ENCODE measurements around the gene NEGR1. TPM values are rescaled to one million over a fixed set of nuclear protein-coding genes. Genes with fewer than 3 reads are reported as not detected.

Gene NEGR1
- total RNA-seq, 1 donor from 2014 or later: 7.6 TPM

DNA sequence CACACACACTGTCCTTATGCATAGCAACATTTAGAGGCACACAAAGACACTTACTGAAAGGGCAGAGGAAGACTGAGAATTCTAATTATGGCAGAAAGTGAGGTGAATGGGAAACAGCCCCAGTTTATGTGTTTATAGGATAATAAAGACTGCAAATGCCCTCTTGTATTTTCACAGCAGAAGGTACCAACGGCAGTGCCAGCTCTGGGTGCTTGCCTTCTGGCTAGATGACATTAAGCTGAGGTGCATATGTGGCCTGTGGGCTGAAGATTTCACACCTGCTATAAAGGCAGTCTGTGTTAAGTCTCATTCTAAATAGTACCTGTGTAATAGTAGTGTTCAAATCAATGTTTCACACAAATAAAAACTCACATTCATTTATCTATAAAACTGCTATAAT, 854.3 kb downstream of the NEGR1 start:
- Mint-ChIP-seq H3K27ac (ENCODE audit: unreplicated experiment) (no peak overlapping the region), H3K36me3 (ENCODE audit: unreplicated experiment) (no peaks in the 10 kb centered on the region), H3K9me3 (ENCODE audit: unreplicated experiment) (no peaks in the 10 kb centered on the region), H3K27me3 (ENCODE audit: unreplicated experiment) (no peaks in the 10 kb centered on the region), H3K4me3 (ENCODE audit: unreplicated experiment) (no peak overlapping the region), H3K4me1 (ENCODE audit: unreplicated experiment) (no peaks in the 10 kb centered on the region)
- TF ChIP-seq, protein P1, sequence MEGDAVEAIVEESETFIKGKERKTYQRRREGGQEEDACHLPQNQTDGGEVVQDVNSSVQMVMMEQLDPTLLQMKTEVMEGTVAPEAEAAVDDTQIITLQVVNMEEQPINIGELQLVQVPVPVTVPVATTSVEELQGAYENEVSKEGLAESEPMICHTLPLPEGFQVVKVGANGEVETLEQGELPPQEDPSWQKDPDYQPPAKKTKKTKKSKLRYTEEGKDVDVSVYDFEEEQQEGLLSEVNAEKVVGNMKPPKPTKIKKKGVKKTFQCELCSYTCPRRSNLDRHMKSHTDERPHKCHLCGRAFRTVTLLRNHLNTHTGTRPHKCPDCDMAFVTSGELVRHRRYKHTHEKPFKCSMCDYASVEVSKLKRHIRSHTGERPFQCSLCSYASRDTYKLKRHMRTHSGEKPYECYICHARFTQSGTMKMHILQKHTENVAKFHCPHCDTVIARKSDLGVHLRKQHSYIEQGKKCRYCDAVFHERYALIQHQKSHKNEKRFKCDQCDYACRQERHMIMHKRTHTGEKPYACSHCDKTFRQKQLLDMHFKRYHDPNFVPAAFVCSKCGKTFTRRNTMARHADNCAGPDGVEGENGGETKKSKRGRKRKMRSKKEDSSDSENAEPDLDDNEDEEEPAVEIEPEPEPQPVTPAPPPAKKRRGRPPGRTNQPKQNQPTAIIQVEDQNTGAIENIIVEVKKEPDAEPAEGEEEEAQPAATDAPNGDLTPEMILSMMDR (IDR thresholded peaks at IDR 0.05): no peak
- DNase-seq (ENCODE audit: extremely low spot score, unreplicated experiment): no peak

DNA sequence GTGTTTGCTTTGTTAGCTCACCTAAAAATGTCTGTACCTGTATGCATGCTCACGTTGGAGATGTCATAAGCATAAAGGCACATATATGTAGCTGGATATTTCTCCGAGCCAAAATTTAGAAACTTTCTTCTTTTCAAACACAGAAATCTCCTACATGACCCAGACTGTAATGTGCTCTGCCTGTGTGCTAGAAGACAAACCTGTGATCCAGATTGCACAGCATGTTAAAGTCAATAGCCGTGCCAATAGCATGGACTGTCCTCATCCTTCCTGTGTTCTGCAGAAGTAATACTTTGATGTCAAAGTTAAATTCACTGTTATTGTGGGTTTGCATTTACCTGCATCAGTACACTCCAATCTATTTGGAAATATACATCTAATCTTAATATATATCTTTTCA, 855.3 kb downstream of the NEGR1 start:
- no peak for DNase-seq (ENCODE audit: extremely low spot score, unreplicated experiment)
- TF ChIP-seq, protein P1 (IDR thresholded peaks at IDR 0.05): no peak
- H3K4me3 Mint-ChIP-seq (ENCODE audit: unreplicated experiment): no peak overlapping the region
- no peaks in the 10 kb centered on the region for H3K4me1 Mint-ChIP-seq (ENCODE audit: unreplicated experiment)
- no peaks in the 10 kb centered on the region for H3K9me3 Mint-ChIP-seq (ENCODE audit: unreplicated experiment)
- no peak overlapping the region for H3K27ac Mint-ChIP-seq (ENCODE audit: unreplicated experiment)
- no peaks in the 10 kb centered on the region for H3K27me3 Mint-ChIP-seq (ENCODE audit: unreplicated experiment)
- H3K36me3 Mint-ChIP-seq (ENCODE audit: unreplicated experiment): no peaks in the 10 kb centered on the region

DNA sequence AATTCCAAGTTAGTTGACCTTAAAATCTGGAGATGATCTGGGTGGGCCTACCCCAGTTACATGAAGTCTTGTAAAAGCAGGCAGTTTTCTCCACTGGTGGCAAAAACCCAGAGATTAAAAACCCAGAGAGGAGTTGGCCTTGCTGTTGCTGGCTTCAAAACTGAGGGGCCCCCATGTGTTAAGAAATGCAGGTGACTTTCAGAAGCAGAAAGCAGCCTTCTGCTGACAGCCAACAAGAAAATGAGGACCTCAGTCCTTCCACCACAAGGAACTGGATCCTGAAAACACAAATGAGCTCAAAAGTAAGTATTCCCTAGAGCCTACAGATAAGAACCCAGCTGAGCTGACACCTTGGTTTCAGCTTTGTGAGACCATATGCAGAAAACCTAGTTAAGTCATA, 857.8 kb downstream of the NEGR1 start:
- DNase-seq (ENCODE audit: extremely low spot score, unreplicated experiment): no peak
- TF ChIP-seq, protein P1 (IDR thresholded peaks at IDR 0.05): no peak
- H3K27ac Mint-ChIP-seq (ENCODE audit: unreplicated experiment): no peak overlapping the region
- no peaks in the 10 kb centered on the region for H3K4me1 Mint-ChIP-seq (ENCODE audit: unreplicated experiment)
- no peaks in the 10 kb centered on the region for H3K36me3 Mint-ChIP-seq (ENCODE audit: unreplicated experiment)
- H3K4me3 Mint-ChIP-seq (ENCODE audit: unreplicated experiment): no peak overlapping the region
- no peaks in the 10 kb centered on the region for H3K27me3 Mint-ChIP-seq (ENCODE audit: unreplicated experiment)
- no peaks in the 10 kb centered on the region for H3K9me3 Mint-ChIP-seq (ENCODE audit: unreplicated experiment)

DNA sequence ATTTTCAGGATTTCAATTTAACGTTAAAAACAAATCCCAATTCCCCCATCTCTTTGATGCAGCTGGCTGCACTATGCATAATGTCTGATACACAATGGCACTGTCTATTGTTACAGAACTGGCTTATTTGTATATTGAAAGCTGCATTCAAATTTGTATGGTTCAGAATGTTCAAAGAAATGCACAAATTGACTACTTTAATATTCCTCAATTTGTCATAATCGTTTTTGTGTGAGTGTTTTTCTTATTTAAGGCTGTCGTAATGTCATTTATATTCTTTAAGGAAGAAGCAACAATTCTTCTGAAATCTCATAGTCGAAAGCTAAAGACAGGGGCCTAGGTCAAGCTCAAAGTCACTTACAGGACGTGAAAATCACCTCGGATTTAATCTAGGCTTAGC, 860.1 kb downstream of the NEGR1 start:
- Mint-ChIP-seq H3K9me3 (ENCODE audit: unreplicated experiment) (no peaks in the 10 kb centered on the region), H3K27ac (ENCODE audit: unreplicated experiment) (no peak overlapping the region), H3K27me3 (ENCODE audit: unreplicated experiment) (no peaks in the 10 kb centered on the region), H3K4me1 (ENCODE audit: unreplicated experiment) (no peaks in the 10 kb centered on the region), H3K36me3 (ENCODE audit: unreplicated experiment) (no peaks in the 10 kb centered on the region), H3K4me3 (ENCODE audit: unreplicated experiment) (no peak overlapping the region)
- TF ChIP-seq, protein P1 (IDR thresholded peaks at IDR 0.05): no peak
- no peak for DNase-seq (ENCODE audit: extremely low spot score, unreplicated experiment)

DNA sequence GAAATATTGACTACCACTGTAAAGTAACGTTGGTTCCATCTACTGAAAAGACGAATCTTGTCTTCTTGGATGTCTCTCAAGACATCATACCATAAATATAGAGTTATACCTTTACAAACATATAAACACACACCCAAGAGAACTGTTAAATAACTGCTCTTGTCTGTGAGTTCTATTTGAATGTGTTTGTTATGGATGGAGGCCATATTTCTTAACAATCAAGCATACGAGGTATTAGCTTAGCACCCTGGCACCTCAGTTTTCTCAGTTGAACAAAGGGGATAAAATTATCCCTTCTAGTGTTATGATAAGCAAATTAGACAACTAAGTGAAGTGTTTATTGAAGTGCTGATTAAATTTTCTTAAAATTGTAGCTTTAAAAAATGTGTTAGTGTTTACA, 864.9 kb downstream of the NEGR1 start:
- H3K36me3 Mint-ChIP-seq (ENCODE audit: unreplicated experiment): no peaks in the 10 kb centered on the region
- TF ChIP-seq, protein P1 (IDR thresholded peaks at IDR 0.05): no peak

More for the DNA sequence above, 864.9 kb downstream of the NEGR1 start:
- Mint-ChIP-seq H3K4me1 (ENCODE audit: unreplicated experiment) (no peaks in the 10 kb centered on the region), H3K4me3 (ENCODE audit: unreplicated experiment) (no peak overlapping the region), H3K27ac (ENCODE audit: unreplicated experiment) (no peak overlapping the region), H3K27me3 (ENCODE audit: unreplicated experiment) (no peaks in the 10 kb centered on the region), H3K9me3 (ENCODE audit: unreplicated experiment) (no peaks in the 10 kb centered on the region)
- DNase-seq (ENCODE audit: extremely low spot score, unreplicated experiment): no peak
